ENCODE data around the gene RAB38.

GRCh38 chr11:88208745-88209144 lies 33.5 kb upstream of the RAB38 start:
- TF ChIP-seq CTCF (IDR thresholded peaks at IDR 0.05) (no peak), POLR2A (IDR thresholded peaks at IDR 0.05) (no peak), POLR2AphosphoS5 (IDR thresholded peaks at IDR 0.05) (no peak)

Measured in breast epithelium (tissue), 3 donors.